ENCODE data around the gene ME1. TPM values are rescaled to one million over a fixed set of nuclear protein-coding genes. Genes with fewer than 3 reads are reported as not detected.
"Not testable (repeated sequence)": the region's sequence is repeated elsewhere in the genome, so short reads cannot be mapped to it uniquely, and the experiment has no call there.

ME1 gene
- total RNA-seq, 1 donor from 2014 or later, result 3.5 TPM

- no peak for TF ChIP-seq CTCF (IDR thresholded peaks at IDR 0.05; ENCODE audit: partially characterized antibody, unreplicated experiment)
- DNase-seq, result no peak
- Mint-ChIP-seq H3K4me1 (ENCODE audit: low read depth, unreplicated experiment) (no peaks in the 10 kb centered on the region), H3K27ac (ENCODE audit: unreplicated experiment) (no peak overlapping the region), H3K4me3 (ENCODE audit: unreplicated experiment) (no peak overlapping the region), H3K9me3 (ENCODE audit: unreplicated experiment) (no peaks in the 10 kb centered on the region), H3K36me3 (ENCODE audit: unreplicated experiment) (peaks cover 6% of the 10 kb centered on the region), H3K27me3 (ENCODE audit: unreplicated experiment) (no peaks in the 10 kb centered on the region)
These were observed 137.7 kb downstream of the ME1 start for GRCh38 chr6:83292900-83293843.

- not testable (repeated sequence) for DNase-seq; H3K27ac Mint-ChIP-seq (ENCODE audit: unreplicated experiment); H3K27me3 Mint-ChIP-seq (ENCODE audit: unreplicated experiment); H3K4me3 Mint-ChIP-seq (ENCODE audit: unreplicated experiment); H3K36me3 Mint-ChIP-seq (ENCODE audit: unreplicated experiment); H3K4me1 Mint-ChIP-seq (ENCODE audit: low read depth, unreplicated experiment); H3K9me3 Mint-ChIP-seq (ENCODE audit: unreplicated experiment)
These were observed 143.6 kb downstream of the ME1 start for GRCh38 chr6:83287298-83287697.

DNA sequence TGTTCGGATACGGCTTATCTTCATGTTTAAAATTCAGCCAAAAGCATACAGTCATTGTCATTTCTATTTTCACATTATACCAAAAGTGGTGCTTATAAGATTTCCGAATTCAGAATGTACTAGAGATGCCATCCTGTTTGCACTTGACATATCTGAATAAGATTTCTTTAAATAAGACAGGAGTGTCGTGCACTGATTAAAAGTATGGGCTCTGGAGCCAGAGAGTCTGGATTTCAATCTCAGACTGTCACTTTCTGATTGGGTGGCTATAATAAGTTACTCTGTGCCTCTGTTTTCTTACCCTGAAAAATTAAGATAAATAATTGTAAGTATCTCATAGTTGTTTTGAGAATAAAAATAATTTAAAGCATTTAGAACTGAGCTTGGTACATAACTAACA, 144.9 kb downstream of the ME1 start:
- DNase-seq, result no peak
- H3K36me3 Mint-ChIP-seq (ENCODE audit: unreplicated experiment), result no peaks in the 10 kb centered on the region

GRCh38 chr6:83273596-83273995, 157.3 kb downstream of the ME1 start:
- H3K9me3 Mint-ChIP-seq (ENCODE audit: unreplicated experiment), result no peaks in the 10 kb centered on the region
- no peak overlapping the region for H3K27ac Mint-ChIP-seq (ENCODE audit: unreplicated experiment)
- no peak overlapping the region for H3K4me3 Mint-ChIP-seq (ENCODE audit: unreplicated experiment)
- no peak for TF ChIP-seq CTCF (IDR thresholded peaks at IDR 0.05; ENCODE audit: partially characterized antibody, unreplicated experiment)
- no peaks in the 10 kb centered on the region for H3K36me3 Mint-ChIP-seq (ENCODE audit: unreplicated experiment)
- no peaks in the 10 kb centered on the region for H3K4me1 Mint-ChIP-seq (ENCODE audit: low read depth, unreplicated experiment)
- no peaks in the 10 kb centered on the region for H3K27me3 Mint-ChIP-seq (ENCODE audit: unreplicated experiment)
- DNase-seq, result no peak

More for the DNA sequence above, 144.9 kb downstream of the ME1 start:
- H3K4me3 Mint-ChIP-seq (ENCODE audit: unreplicated experiment), result no peak overlapping the region
- no peaks in the 10 kb centered on the region for H3K27me3 Mint-ChIP-seq (ENCODE audit: unreplicated experiment)
- H3K4me1 Mint-ChIP-seq (ENCODE audit: low read depth, unreplicated experiment), result no peaks in the 10 kb centered on the region
- no peaks in the 10 kb centered on the region for H3K9me3 Mint-ChIP-seq (ENCODE audit: unreplicated experiment)
- TF ChIP-seq CTCF (IDR thresholded peaks at IDR 0.05; ENCODE audit: partially characterized antibody, unreplicated experiment), result no peak
- H3K27ac Mint-ChIP-seq (ENCODE audit: unreplicated experiment), result no peak overlapping the region

- TF ChIP-seq CTCF (IDR thresholded peaks at IDR 0.05; ENCODE audit: partially characterized antibody, unreplicated experiment), result no peak
- no peak for DNase-seq
- no peaks in the 10 kb centered on the region for H3K36me3 Mint-ChIP-seq (ENCODE audit: unreplicated experiment)
- no peaks in the 10 kb centered on the region for H3K27me3 Mint-ChIP-seq (ENCODE audit: unreplicated experiment)
- no peaks in the 10 kb centered on the region for H3K4me1 Mint-ChIP-seq (ENCODE audit: low read depth, unreplicated experiment)
- H3K9me3 Mint-ChIP-seq (ENCODE audit: unreplicated experiment), result no peaks in the 10 kb centered on the region
- H3K4me3 Mint-ChIP-seq (ENCODE audit: unreplicated experiment), result no peak overlapping the region
- no peak overlapping the region for H3K27ac Mint-ChIP-seq (ENCODE audit: unreplicated experiment)
These were observed 159.7 kb downstream of the ME1 start for GRCh38 chr6:83270971-83271719.
